GM19455 (cell line): ENCODE data around the gene ANO3.
"Not testable (repeated sequence)": the region's sequence is repeated elsewhere in the genome, so short reads cannot be mapped to it uniquely, and the experiment has no call there.

Experiments used
- ATAC-seq: cut with Tn5 transposase; IDR thresholded peaks from one replicate; pipeline ENCODE4 v1.9.1; 2021; ENCODE audit not compliant: unreplicated experiment

ANO3 gene

DNA sequence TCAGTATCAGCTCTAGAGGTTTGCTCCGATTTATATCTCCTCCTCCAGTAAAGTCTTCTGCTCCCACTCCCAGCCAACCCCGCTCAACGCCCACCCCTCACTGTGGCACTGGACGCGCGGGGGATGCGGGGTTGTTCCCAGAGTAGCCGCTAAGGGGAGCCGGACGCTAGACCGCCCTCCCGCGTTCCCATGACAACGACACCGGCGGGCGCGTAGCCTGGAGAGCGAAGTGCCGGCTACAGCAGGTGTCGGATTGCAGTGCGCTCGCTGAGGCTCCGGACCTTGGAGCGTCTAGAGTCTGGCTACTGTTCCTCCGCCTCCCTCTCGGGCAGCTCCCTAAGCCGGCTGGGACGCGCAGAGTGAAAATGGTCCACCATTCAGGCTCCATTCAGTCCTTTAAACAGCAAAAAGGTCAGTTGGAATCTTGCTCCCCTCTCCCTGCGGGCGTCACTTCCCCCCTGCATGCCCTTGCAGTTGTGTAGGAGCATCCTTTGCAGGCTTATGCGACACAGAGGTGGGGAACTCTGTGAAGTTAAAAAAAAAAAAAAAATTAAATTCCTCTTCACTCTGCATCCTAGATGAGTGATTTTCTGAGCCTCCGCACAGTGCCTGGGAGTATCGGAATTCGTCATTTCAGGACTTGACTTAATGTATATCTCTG, at the start of gene ANO3:
Gene ANO3, plus strand, starts transcription at position 220 of the 661 bp plus-strand sequence. Its CDS starts 146 bp downstream, at position 366.
- ATAC-seq = peak; percentile 67

DNA sequence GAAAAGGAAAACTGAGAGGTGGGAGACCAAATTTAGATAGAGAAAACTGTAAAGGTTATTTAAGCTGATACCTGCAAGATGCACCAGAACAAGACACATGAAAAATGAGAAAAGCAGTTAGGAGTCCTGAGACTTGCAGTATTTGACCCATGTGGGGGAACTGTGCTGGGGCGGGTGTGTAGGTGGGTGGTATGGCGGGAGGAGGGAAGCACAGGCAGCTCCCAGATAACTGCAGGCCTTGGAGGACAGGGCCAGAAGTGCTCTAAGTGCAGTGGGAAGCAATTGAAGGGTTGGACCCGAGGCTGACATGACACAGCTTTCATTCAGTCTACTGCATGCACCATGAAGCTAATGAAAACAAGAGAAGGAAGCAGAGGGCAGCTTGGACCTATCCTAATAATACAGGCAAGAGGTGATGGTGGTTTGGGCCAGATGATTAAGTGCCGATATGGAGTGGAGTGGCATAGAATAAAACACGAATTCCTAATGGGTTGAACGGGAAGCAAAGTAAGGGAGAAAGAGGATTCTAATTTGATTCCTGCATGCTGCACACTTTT, 48.0 kb upstream of the ANO3 start:
- no peak for ATAC-seq

DNA sequence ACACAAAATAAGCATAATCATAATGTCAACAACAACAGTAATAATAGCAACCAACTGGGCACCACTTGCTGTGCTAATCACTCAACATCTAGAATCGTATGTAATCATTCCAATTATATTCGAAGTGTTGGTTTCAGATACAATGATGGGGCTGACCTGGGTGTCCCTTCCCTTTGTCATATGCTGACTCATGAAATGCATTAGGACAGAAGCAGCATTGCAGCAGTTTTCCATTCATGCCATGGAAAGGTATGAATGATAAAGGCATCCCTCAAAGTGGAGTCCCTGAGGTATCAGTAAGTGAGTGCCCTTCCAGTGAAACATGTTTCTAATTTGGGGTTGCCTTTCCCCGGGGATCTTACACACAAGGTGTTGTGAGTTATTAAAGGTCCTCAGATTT, 46.3 kb upstream of the ANO3 start:
- no peak for ATAC-seq

DNA sequence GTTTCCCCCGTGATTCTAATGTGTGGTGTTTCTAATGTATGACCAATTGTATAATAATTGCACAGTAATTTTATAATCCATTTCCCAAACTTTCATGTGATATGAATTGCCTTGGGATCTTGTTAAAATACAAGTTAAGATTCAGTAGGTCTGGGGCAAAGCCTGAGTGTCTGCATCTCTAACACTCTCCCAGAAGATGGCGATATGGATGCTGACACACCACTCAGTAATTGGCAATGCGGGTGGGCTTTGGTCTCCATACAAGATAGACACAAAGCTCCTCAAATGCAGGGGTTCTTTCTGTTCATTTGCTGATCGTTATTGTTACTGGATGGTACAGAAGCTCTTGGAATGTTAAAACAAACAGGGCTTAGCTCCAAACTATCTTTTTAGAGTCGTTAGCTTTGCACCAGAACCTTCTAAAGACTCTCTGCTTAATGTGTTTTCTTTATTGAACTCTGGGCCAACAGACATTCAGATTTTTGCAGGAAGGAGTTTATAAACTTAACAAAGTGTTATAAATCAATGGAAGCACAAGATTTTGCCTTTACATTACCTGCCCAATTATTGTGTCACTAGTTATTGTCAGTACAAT, 45.4 kb upstream of the ANO3 start:
- no peak for ATAC-seq

DNA sequence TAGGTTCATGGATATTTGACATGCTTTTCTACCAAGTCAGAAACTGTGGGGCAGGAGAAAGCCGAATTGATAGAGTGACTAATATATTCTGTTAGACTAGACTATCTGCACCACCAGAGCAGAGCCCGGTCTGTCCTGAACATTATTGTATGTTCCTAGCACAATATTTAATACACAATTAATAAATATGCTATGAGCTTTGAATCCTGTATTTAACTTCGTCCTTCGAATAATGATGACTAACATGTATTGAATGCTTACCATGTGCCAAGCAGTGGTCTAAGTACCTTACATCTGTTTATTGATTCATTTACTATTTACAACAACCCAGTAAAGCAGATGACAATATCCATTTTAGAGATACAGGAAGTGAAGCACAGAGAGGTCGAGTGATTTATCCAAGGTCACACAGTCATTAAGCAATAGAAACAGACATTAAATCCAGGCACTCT, 44.8 kb upstream of the ANO3 start:
- ATAC-seq = no peak

DNA sequence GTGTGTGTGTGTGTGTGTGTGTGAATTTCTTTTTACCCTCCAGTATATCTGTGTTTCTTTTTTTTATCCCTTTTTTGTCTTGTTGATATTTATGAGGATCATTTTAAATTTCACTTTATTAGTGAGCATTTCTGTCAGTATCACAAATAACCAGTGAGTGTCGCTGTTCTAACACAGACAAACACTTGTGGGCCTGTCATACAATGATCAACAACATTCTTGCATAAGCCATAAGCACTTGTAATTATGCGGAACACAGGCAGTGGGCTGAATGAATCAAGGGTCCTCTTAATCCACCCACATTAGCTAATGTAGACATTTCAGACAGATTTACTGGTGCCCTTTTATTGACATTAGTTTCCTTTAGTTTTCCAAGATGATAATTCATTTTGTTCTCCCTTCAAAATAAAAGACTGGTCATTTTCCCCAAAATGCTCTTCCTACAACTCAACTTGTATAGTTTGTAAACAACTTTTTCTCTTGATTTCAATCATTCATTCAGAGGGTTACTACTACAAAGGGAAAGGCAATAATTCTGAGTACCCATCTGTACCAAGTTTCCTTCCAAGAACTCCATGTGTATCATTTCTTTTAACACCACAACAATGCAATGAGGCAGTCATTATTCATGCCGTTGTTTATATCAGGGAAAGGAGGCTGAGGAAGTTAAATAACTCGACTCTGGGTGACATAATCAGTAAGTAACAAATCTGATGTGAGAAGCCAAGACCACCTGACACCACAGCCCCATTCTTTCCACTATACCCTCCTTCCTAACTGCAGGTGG, 34.5 kb upstream of the ANO3 start:
- ATAC-seq = peak; percentile 88

DNA sequence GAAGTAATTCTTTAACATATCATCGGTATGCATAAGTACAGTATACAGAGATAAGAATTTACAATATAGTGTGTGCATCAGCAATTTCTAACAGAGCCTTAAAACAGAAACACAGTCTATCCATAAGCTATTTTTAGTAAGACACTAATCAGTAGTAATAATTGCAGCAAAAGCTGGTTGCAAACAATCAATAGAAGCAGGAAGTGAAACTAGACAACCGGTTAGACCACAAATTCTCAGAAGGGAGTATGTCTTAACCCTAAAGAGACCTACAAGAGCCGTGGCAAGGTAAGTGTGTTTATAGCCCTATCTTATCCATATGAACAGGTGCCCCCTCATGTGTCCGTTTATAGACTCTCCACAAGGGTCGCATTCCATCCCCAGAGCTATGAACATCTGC, 15.6 kb upstream of the ANO3 start:
- ATAC-seq = not testable (repeated sequence)

DNA sequence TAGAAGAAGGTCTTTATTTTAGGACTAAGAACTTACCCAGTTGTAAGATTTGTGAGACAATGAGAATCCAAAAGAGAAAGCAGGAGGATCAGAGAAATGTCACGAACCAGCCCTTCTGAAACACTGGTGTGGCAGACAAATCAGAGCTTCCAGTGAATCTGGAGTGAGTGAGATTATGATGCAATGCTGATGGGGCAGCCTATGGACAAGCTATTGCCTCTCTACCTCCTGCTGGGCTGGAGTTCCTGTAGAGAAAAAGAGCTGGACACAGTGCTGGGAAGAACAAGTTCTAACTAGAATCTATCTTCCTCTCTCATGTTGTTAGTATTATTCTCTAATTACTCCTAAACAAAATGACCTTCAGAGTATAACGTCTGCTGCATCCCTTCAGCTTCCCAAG, 12.0 kb upstream of the ANO3 start:
- no peak for ATAC-seq

DNA sequence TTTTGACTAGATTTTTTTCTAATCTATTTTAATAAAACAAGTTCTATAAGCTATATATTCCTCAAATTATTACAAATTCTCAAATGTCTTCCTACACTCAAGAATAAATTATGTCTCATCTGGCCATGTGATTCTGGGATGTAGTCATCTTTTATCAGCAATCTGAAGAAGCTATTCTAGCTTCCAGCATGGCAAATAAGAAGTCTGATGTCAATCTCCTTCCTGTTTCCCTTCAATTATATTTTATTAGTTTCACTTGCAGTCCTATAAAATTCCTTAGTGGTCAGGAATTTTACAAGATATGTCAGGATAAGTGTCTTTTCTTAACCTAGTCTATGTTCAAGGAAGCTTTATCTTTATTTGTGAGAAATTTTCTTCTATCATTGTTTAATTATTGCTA, 10.4 kb upstream of the ANO3 start:
- no peak for ATAC-seq

DNA sequence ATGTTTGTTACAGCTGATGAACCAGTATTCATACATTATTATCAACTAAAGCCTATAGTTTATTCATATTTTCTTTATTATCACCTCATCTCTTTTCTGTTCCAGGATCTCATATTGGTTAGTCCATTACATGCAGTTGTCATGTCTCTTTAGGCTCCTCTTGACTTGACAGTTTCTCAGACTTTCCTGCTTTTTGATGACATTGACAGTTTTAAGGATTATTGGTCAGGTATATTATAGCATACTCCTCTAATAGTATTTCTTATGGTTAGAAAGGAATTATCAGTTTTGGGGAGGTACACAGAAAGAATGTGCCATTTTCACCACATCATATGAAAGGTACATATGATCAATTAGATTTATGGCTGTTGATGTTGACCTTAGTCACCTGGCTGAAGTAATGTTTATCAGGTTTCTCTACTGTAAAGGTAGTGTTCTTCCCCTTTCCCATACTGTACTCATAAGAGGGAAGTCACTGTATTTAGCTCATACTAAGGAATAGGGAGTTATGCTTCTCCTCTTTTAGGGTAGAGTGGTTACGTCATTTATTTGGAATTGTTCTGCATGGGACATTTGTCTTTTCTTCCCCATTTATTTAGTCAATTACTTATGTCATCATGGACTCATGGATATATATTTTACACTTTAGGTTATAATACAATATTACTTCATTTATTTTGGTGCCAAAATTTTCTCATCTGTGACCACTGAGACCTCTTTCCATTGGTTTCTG, 9.4 kb upstream of the ANO3 start:
- no peak for ATAC-seq

DNA sequence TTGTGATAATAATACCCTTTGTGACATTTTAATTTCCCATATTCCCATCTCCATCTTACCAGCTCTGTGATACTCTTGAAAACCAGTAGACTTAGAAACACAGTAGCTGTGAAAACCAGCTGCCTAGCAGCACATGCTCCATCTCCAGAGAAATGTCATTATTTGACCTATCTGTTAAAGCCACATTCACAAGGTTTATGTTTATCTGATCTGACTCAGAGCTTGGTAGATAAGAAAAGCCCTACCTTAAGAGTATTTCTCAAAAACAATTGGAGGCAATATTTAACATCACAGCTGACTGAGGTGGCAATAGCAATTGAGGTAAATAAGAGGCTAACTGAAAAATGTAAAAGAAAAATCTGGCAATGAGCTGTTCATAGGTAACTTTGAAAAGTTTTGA, 8.1 kb upstream of the ANO3 start:
- no peak for ATAC-seq

DNA sequence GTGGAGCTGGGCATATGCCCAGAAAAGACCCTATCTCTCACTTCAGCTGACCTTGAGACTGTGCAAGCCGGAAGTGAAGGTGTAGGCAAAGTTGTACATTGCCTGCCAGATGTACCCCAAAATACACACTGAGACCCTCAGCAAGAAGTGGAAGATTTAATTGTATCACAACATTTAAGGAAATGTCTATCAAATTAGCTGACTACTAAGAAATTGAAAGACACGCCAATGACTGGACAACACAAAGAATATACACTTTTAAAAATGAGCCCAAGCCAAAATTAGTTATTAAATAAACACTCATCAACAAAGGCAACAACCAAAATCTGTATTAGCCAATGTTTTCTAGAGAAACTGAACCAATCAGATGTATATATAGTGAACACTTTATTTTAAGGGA, 7.7 kb upstream of the ANO3 start:
- no peak for ATAC-seq

DNA sequence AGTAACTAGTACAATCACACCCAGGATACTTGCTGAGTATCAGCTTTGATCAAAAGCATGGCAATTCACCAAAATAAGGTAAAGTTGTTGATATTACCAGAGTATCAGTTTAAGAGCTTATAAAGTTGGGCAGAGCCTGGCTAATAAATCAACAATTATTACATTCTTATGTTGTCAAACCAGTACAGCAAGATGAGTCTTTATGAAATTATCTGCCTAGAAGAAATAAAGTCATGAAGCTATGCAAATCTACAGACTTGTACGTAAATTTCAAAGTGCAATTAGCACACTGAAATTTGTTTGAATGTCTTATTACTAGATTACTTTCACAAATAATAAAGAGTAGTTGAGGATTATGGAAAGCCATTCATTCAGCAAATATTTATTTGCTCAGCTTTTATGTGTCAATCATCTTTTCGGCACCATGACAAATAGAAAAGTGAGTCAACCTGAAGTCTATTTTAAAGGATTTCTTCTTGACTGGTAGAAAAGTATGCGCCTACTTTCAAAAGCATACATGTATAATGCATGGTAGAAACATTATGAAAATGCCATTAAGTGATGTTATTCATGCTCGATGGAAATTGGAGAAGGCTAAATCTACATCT, 5.0 kb upstream of the ANO3 start:
- ATAC-seq = no peak

DNA sequence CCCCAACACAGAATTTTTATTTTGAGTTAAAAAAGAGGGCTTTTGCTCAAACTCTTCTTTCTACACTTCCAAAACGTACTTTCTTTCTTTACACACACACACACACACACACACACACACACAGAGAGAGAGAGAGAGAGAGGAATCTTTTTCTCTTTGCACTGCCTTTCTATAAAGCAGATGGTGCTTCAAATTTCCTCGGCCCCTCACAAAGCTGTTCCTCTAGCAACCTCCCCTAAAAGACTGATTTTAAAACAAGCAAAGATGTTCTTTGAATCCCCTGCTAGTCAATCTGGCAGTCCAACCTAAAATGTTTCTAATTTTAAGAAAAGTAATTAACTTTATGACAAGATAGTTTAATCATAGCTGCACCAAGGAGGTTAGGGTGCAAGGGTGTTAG, 2.7 kb upstream of the ANO3 start:
- ATAC-seq = no peak

DNA sequence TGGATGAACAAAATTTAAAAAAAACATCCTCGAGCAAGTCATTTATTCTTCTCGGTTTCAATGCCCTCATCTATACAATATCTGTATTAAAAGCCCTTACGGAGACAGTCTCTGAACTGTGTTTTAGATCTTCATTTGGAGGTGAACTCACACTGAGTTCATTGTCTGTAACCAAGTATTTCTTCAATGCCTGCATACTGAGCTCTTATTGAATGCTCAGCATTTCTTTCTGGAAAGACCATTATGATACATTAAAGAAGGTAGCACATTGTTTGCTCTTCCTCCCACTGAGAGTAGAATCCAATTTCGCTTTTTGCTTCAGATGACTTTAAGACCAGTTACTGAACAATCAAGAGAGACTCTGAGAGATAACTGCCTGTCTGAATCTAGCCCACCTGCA, 1.7 kb upstream of the ANO3 start:
- no peak for ATAC-seq

DNA sequence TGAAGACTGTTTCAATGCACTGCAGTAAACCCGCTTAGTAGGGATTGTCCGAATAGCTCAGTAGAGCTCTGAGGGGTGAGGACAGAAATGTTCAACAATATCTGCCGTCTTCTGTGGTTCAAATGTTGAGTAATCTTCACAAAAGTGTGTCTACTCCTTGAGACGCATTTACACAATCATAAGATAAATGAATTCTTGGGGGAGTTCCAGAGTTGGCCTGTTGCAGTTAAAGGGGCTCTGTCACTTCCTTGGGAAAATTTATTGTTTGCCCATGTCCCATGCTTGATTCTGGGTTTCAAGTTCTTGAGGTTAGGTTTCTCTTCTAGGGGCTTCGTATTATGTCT, 614 bp downstream of the ANO3 start:
- ATAC-seq = no peak

DNA sequence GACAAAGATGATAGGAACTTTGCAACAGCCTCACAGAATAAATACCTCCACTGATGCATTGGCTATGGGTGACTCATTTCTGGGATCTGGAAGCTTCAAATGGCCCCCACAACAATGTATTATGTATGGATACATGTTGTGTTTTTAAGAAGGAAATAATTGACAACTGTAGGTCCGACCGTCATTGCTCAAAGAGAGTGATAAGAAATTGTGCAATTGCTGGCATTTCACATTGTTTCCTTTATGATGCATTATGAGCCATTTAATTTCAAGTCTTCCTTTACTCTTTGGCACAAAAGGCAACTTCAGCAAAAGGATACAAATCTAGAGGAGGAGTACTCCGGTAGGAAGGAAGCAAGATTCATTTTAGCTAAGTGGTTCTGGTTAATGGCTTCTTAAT, 2.0 kb downstream of the ANO3 start:
- ATAC-seq = no peak

DNA sequence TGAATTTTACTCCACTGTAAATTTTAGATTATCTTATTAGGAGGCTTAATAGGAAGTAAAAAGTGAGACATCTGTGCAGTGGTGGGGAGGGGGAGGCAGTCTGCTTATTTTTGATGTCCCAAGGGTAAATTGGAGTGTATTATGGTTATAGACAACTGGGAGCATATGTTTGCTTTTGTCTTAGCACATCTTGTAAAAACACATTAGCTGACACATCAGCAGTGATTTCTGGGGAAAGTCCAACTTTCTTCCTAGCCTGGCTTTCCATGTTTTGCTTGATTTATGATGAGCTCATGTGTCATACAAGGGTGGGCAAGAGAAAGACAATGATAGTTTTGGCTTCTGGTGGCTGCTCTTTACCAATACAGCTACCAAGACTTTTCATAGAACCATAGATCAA, 4.0 kb downstream of the ANO3 start:
- no peak for ATAC-seq

DNA sequence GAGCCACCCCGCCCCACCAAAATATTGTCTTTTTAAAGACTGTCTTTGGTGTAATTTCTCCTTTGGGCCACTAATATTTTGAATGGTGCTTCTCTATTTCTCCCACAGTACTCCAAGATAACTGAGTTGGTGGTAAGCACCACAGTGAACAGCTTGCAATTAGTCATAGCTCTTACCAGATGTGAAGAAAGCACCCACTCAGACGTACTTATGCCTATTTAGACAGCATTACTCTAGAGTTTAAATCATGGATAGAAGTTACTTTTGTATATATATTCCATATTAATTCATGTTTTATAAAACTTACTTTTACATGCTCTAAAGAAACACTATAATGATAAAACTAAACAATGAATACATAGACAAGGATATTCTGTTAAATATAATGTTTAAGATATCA, 12.7 kb downstream of the ANO3 start:
- no peak for ATAC-seq

DNA sequence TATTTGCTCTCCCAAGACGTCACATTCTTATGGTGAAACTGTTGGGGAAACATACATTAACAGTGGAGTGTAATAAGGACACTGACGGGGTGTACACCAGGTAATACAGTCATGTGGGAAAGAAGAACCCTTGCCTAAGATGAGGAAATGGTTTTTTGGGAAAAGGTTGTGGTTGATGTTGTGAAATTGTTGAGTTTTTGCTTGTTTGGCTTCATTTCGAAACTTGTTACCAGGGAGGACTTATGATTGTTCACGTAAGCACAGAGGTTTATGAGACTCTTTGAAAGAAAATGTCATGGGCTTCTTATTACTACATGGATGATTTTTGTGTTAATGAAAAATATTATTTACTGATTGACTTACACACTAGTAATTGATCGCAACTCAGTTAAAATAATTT, 16.8 kb downstream of the ANO3 start:
- ATAC-seq = no peak

DNA sequence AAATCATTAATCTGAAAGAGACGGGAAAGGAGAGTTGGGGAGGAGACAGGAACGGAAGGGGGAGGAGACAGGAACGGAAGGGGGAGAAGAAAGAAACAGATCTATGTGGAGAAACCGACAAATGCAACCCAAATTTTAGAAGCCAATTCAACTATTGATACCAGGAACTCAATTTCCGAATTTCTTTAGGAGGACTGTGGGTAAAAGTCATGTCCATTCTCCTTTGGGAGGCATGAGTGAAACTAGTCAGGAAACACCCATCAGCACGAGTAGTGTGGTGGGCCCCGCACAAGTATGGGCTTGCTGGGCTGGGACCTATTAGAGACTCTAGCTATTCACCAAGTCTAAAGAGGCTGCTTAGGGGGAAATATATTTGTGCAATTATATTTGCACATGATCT, 18.1 kb downstream of the ANO3 start:
- no peak for ATAC-seq
